HG02943 (cell line): ENCODE measurements around the gene PPP2R5C.
"Not testable (repeated sequence)": the region's sequence is repeated elsewhere in the genome, so short reads cannot be mapped to it uniquely, and the experiment has no call there.

Experiments used
- ATAC-seq: cut with Tn5 transposase; IDR thresholded peaks from one replicate; pipeline ENCODE4 v1.9.1; 2021; ENCODE audit warnings: mild to moderate bottlenecking, low read depth, moderate library complexity; ENCODE audit not compliant: unreplicated experiment

Gene PPP2R5C

DNA sequence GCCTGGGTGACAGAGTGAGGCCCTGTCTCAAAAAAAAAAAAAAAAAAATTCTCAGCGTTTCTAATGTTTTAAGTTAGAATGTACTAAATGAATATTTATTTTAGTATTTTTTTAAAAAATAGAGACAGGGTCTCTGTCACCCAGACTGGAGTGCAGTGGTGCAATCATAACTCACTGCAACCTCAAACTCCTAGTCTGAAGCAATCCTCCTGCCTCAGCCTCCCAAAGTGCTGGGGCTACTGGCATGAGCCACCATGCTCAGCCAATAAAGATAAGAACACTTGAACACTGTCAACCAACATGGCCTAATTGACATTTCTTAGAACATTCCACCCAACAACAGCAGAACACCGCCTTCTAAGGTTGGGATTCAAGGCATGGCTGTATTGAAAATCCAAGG, 197.8 kb downstream of the PPP2R5C start:
- no peak for ATAC-seq

DNA sequence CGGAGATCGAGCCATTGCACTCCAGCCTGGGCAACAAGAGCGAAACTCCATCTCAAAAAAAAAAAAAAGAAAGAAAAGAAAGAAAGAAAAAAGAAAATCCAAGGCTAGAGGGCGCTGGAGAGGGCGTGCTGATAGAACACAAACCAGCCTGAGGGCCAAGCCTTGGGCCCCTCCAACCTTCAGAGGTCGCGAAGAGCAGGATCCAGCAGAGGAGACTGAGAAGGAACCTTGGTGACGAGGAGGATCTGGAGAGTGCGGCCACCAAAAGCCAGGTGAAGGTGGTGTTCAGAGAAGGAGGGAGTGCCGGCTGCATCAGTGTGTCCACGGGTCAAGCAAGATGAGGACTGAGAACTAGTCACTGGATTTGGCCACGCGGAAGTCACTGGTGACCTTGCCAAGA, 198.7 kb downstream of the PPP2R5C start:
- ATAC-seq, result no peak

DNA sequence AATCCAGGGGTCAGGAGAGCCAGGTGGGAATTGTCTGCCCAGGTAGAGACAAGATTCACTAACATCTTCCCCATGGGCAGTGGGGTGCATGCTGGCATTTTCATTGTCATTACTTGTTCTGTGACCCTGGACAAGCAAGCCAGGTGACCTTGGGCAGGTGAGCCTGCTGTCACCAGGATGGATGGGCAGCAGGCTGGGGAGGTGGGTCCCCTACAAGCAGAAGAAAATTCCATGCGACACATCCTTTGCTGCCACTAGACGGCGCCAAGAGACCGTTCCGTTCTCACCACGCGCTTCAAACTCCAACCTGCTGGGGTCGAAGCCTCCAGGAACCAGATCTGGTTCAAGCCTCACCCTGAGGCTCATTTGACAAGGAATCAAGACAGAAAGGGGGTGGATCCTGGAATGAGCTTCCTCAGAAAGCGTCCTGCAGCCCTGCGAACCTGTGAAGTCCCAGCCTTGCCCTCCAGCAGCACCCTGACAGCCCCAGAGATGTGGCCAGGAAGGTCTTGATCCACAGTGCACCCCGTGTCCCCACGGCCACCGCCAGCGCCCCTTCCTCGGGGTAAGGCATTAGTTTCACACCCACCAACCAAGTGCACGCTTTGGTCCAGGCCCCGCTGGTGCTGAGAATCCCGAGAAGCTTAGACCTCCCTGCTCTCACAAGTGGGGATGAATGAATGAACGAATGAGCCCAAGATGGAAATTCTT, 199.7 kb downstream of the PPP2R5C start:
- ATAC-seq, result no peak

DNA sequence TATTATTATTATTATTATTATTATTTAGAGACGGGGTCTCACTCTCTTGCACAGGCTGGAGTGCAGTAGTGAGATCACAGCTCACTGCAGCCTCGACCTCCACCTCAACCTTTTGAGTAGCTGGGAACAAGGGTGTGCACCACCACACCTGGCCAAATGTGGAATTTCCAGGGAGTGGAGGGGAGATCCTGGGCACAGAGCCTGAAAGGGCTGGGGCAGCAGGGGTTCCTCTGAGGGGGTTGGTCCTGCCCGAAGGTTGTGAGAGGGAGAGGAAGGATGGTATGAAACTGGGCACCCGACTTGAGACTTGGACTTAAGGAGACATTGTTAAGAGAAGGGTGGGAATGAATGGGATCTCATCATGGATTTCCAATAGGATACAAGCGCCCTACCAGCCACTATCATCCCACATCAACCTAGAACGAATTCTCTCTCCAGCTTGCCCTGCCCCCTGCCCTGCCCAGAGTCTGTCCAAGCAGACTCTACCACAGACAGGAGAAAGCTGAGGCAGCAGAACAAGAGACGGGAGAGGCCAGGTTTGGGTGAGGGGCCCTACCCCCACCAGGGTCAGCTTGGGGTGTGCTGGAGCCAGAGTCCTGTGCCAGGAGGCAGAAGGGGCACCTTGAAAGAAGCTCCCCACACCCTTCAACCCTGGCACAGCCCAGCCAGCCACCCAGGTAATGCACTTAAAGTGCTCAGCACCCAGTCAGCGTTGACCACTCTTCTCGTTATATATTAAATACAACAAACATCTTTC, 200.4 kb downstream of the PPP2R5C start:
- ATAC-seq, result no peak

DNA sequence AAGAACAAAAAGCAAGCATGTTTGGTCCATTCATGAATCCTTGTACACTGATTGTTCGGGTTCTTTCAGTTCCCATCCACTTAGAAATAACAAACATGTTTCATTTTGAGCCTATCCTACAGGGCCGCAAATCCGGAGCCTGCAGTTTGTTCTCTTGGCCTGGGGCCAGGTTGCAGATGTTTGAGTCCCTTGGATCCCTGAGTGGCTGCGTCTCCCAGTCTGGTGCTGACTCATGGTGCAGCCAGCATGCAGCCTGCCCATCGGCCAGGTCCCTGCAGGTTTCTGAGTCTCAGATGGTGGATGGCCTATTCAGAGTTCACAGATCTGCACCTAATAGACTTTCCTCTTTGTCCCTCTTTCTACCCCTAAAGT, 201.0 kb downstream of the PPP2R5C start:
- no peak for ATAC-seq

DNA sequence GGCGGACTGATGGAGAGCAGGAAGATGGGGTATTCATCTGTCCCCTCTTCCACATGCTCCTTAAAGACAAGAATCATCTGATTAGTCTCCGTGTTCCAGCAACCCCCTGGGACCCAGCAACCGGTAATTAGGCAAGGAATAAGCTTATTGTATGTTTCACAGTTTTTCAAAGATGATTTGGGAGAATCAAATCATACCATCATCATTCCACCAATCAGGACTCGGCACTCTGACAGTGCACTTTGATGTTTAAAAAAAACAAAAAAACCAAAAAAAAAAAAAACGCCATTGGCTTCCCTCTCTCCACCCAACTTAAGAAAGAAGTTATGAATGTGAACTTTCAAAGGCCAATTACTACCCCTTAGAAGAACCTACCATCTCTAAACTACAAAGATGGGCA, 201.5 kb downstream of the PPP2R5C start:
- ATAC-seq, result no peak

DNA sequence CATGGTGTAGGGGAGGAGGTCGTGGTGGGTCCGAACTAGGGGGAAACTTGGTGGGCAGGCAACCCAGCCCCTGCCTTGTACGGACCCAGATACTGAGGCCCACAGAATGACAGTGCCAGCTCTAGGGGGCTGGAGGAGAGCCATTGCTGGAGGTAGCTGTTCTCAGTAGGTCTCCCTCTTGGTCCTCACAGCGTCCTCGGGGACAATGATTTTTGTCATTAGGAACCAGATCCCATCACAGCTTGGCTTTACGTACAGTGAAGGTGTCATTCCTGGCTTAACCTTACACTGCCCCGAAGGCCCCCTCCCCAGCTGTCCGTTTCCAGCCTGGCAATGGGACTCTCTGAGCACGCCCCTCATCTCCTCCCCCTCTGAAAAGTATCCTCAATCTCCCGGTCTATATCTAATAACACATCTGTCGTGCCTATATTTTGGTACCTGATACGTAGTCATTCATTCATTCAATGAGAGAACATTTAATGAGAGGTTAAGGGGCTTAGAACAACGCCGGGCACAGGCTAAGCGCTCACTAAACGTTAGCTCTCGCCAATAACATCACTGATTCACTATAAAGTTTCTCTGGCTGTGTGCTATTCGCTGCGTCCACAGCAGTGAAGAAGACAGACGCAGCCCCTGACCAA, 202.3 kb downstream of the PPP2R5C start:
- no peak for ATAC-seq

DNA sequence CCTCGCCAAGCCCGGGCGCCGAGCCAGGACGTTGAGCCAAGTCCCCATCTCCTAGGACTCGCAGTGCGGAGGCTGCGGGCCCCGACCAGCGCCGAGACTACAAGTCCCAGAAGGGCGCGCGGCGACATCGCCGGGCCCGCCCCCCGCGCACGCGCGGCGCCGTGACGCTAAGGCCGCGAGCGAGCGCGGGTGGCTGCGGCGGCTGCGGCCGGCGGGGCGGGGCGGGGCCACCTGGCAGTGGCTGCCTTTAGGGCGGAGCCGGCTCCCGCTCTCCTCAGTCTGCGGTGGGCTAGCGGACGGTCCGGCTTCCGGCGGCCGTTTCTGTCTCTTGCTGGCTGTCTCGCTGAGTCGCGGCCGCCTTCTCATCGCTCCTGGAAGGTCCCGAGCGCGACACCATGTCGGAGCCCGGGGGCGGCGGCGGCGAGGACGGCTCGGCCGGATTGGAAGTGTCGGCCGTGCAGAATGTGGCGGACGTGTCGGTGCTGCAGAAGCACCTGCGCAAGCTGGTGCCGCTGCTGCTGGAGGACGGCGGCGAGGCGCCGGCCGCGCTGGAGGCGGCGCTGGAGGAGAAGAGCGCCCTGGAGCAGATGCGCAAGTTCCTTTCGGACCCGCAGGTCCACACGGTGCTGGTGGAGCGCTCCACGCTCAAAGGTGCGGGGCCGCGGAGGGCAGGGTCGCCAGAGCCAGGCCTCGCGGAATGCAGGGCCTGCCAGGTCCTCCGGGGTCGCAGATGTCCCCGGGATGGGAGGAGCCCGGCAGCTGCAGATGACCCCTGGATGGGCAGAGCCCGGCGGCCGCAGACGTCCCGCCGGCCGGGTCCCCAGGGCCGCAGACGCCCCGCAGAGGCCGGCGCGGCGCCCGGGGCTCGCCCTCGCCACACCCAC, 203.0 kb downstream of the PPP2R5C start, which contains the start of gene DYNC1H1:
TSS of gene DYNC1H1 (plus strand) at position 277 of the 884 bp plus-strand sequence. CDS start at position 396, 119 bp downstream.
- peak; percentile 75 for ATAC-seq

DNA sequence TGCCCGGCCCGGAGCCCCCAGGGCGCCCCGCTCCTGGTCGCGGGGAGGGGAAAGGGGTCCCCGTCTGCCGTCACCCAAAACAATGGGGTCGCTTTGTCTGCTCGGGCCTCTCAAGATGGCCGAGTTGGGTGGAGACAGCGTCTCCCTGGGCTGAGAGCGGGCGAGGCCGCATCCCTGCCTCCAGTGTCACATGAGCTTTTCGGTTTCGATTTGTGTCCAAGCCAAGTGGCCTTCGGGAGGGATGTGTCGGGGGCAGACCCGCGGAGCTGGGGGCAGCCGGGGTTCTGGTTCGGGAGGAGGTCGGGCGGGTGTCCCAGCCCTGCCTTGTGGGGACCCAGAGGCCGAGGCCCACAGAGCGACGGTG, 203.7 kb downstream of the PPP2R5C start:
- peak; percentile 37 for ATAC-seq

DNA sequence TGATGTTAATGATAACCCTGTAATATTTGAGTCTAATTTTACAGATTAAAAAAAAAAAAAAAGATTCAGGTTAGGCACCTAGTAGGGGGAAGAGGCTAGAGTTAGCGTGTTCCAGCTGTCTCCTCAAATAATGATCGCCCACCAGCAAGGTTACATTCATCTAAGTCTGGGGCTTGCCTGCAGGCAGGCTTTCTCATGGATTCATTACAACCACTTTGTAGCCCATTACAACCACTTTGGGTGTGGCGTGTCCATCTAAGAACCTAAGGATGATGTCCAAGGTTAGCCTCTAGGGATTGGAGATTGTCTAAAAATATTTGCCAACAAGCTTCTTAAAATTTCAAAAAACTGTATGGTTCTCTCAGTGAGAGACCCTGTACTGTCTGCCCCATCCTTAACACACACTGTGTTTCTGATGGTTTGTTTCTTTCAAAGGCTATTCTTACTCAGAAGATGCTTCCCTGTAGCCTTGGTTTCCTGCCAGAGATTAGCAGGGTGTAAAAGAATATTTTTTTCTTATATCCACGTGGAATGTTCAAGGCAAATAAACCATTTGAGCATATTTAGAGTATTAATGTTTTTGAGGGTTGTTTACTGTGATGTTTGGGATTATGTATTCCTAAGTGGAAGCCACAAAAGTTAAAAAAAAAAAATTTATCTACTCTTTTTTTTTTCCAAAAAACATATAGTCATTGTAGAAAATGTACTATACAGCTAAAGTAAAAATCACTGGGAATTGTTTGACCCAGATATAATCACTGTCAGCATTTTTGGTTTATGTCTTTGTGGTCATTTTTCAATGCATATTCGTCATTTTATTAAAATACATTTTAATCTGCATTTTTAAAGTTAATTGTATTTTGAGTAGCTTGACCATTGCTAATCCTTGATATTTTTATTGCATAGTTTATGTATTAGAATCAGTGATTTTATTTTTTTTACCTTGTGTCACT, 204.5 kb downstream of the PPP2R5C start:
- no peak for ATAC-seq

DNA sequence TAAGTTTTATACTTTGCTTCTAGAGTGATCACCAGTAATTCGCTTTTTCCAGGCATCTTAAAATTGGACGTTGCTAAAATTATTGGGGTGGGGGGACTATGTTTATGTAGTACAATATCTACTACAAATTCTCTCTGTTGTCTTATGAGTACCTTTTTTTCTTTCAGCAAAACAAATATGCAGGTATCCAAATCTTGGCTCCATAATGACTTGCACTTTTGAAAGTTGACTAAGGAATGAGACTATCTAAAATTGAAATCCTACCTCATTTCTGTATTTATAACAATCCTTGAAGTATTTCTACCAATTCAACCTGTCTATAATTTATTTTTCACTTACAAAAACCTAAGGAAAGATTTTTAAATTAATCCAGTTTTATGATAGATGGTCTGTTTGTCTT, 205.2 kb downstream of the PPP2R5C start:
- no peak for ATAC-seq

DNA sequence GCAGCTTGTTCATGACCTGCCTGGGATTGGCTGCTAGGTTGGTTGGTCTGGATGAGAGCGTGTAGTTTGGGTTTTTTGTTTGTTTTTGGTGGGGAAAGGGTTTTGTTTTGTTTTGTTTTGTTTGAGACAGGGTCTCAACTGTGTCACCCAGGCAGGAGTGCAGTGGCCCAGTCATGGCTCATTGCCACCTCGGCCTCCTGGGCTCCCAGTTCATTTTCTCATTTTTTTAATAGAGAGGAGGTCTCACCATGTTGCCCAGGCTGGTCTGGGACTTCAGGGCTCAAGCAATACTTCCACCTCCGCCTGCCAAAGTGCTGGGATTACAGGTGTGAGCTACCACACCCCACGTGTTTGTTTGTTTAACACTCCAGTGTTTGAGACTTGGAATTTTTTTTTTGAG, 206.7 kb downstream of the PPP2R5C start:
- no peak for ATAC-seq

DNA sequence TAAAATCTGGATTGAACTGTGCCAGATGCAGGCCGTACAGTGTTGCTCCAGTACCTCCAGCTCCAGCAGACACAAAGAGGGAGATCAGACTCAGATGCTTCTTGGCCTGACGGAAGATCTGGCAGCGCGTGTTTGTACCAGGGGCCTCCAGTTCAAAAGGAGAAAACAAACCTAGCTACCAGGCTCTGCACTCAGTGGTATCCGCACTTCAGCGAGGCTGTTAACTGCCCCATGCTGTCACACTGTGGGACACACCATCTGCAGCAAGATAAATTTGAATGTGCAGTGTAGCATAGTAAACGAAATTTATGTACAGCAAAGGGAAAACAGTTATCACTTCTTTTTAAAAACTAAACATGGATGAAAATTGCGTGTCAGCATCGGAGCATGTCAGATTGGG, 208.0 kb downstream of the PPP2R5C start:
- ATAC-seq, result no peak

DNA sequence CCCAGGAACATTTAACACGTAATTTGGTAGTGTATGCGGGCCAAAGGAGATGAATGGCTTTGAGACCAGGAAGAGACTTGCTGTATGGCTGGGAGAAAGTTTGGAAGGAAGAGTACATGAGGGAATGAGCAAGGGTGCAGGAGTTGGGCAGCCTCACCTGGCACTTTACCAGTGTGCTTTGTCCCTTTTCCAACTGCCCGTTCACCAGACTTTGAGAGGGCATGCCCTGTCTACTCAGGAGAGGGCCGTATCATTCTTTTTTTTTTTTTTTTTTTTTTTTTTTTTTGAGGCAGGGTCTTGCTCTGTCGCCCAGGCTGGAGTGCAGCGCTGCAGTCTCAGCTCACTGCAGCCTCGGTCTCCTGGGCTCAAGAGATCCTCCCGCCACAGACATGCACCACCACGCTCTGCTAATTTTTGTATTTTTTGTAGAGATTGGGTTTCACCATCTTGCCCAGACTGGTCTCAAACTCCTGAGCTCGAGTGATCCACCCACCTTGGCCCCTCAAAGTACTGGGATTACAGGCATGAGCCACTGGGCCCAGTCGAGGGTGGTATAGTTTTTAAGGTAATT, 209.4 kb downstream of the PPP2R5C start:
- no peak for ATAC-seq

DNA sequence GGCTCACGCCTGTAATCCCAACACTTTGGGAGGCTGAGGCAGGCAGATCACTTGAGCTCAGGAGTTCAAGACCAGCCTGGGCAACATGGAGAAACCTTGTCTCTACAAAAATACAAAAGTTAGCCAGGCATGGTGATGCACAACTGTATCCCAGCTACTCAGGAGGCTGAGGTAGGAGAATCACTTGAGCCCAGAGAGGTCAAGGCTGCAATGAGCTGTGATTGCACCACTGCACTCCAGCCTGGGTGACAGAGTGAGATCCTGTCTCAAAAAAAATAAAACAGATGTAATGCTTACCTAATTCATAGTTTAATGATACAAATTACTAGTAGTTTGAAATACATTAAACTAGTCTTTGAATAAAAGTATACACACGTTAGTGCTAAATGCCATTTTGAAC, 209.9 kb downstream of the PPP2R5C start:
- not testable (repeated sequence) for ATAC-seq

DNA sequence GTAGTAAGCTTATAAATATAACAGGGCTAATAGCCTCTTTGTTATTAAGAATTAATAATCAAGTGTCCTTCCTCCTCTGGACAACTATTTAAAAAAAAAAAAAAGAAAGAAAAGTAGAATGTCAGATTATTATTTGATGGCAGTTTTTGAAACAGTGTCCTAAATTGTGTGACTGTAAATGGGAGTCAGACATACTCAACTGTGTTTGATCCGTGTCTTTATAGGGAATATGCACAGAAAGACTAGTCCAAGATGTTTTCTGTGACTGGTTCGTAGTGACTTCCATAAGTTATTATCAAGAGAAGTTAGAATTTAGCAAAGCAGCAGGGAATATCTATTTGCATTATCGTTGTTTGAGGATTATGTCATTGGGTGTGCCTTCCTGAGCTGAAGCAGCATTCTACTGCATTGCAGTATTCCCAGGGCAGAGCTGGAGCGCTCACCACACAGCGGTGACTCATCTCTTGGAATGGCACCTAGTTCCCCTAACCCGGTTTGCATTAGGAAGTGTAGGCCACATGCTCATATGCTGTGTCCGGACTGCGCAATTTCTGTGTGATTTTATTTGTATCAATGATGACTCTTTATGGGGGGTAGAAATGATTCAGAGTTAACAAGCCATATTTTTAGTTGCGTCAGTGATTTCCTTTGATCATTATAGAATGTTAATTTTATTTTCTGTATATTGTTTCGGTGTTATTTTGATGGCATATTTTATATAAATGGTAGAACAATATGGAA, 210.8 kb downstream of the PPP2R5C start:
- ATAC-seq, result no peak

DNA sequence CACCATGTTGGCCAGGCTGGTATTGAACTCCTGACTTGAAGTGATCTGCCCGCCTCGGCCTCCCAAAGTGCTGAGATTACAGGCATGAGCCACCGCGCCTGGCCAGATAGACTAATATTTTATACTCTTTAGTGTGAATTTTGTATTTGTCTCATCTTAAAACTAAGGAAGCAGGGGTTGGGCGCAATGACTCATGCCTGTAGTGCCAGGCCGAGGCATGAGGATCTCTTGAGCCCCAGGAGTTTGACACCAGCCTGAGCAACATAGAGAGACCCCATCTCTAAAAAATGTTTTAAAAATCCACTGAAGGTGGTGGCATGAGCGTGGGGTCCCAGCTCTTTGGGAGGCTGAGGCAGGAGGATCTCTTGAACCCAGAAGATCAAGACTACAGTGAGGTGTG, 211.8 kb downstream of the PPP2R5C start:
- no peak for ATAC-seq

DNA sequence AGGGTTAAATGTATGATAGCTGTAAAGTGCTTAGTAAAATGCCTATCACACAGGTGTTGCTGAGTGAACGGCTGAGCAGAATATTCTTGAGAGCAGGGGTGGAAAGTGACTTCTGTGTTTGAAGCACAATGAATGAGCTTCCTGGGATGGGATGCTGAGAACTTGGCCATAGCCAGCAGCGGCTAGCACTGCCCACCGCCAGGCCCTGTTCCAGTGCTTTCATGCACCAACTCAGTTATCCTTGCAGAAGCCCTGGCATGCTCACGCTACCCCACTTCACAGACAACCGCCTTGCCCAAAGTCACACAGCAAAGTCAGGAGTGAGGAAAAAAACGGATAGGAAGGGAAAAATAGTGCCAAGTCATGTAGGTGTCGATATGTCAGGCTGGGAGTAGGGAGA, 213.7 kb downstream of the PPP2R5C start:
- no peak for ATAC-seq
